HG03064 (cell line): ENCODE measurements around the gene TIPARP.
A peak's percentile ranks its signal among the peaks of the same experiment; 100 is the strongest.

ENCODE experiments used
- ATAC-seq: cut with Tn5 transposase; IDR thresholded peaks from one replicate; pipeline ENCODE4 v1.9.1; 2021; ENCODE audit warnings: low read depth; ENCODE audit not compliant: unreplicated experiment

The TIPARP gene

GRCh38 chr3:156675830-156676767 is 1.7 kb downstream of the TIPARP start:
- no peak for ATAC-seq

- ATAC-seq: no peak
These were observed 2.5 kb downstream of the TIPARP start for GRCh38 chr3:156676768-156677479.

GRCh38 chr3:156677536-156677935 is 3.1 kb downstream of the TIPARP start:
- ATAC-seq: no peak

- no peak for ATAC-seq
These were observed 3.8 kb downstream of the TIPARP start for GRCh38 chr3:156678197-156678596.

GRCh38 chr3:156680243-156680914 is 6.0 kb downstream of the TIPARP start:
- ATAC-seq: no peak

GRCh38 chr3:156681002-156681401 is 6.6 kb downstream of the TIPARP start:
- peak; percentile 67 for ATAC-seq

GRCh38 chr3:156682501-156682900 is 8.1 kb downstream of the TIPARP start:
- ATAC-seq: no peak

GRCh38 chr3:156682963-156683362 is 8.6 kb downstream of the TIPARP start:
- no peak for ATAC-seq

- ATAC-seq: peak; percentile 28
These were observed 10.8 kb downstream of the TIPARP start for GRCh38 chr3:156685198-156685597.

GRCh38 chr3:156685752-156686151 is 11.4 kb downstream of the TIPARP start:
- peak; percentile 50 for ATAC-seq

- no peak for ATAC-seq
These were observed 12.6 kb downstream of the TIPARP start for GRCh38 chr3:156687023-156687422.

GRCh38 chr3:156688632-156689452 is 14.5 kb downstream of the TIPARP start:
- no peak for ATAC-seq

GRCh38 chr3:156689608-156690007 is 15.2 kb downstream of the TIPARP start:
- ATAC-seq: no peak

- no peak for ATAC-seq
These were observed 17.5 kb downstream of the TIPARP start for GRCh38 chr3:156691920-156692319.

- ATAC-seq: no peak
These were observed 18.8 kb downstream of the TIPARP start for GRCh38 chr3:156693166-156693565.

- no peak for ATAC-seq
These were observed 20.1 kb downstream of the TIPARP start for GRCh38 chr3:156694536-156694935.

- ATAC-seq: no peak
These were observed 28.0 kb downstream of the TIPARP start for GRCh38 chr3:156702367-156702766.

- ATAC-seq: no peak
These were observed 30.1 kb downstream of the TIPARP start for GRCh38 chr3:156704370-156705036.

- ATAC-seq: peak; percentile 72
These were observed 31.6 kb downstream of the TIPARP start for GRCh38 chr3:156705761-156706616.
